ENCODE data around the gene C9orf40.

DNA sequence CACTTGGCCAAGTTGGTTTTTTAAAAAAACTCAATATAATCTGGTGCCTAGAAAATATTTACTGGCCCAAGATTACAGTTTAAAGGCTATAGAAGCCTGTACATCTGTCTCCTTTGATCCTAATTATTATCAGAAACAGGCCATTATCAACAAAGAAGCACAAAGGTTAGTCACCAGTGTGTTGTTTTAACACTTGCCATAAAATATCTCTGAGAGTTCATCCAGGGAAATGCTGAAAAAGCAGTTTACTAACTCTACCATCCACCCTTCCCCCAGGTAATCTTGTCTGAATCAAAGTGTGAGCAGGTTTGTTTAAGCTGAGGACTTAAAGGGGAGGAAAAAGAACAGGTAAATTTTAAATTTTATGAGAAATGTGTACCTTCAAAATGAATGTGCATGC lies 51.7 kb downstream of the C9orf40 start:
- TF ChIP-seq, protein P1, sequence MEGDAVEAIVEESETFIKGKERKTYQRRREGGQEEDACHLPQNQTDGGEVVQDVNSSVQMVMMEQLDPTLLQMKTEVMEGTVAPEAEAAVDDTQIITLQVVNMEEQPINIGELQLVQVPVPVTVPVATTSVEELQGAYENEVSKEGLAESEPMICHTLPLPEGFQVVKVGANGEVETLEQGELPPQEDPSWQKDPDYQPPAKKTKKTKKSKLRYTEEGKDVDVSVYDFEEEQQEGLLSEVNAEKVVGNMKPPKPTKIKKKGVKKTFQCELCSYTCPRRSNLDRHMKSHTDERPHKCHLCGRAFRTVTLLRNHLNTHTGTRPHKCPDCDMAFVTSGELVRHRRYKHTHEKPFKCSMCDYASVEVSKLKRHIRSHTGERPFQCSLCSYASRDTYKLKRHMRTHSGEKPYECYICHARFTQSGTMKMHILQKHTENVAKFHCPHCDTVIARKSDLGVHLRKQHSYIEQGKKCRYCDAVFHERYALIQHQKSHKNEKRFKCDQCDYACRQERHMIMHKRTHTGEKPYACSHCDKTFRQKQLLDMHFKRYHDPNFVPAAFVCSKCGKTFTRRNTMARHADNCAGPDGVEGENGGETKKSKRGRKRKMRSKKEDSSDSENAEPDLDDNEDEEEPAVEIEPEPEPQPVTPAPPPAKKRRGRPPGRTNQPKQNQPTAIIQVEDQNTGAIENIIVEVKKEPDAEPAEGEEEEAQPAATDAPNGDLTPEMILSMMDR (IDR thresholded peaks at IDR 0.05), result no peak
- TF ChIP-seq POLR2A (IDR thresholded peaks at IDR 0.05), result no peak

Measured in esophagus squamous epithelium (tissue), 4 donors.